HEK293T (cell line): Measurements from ENCODE around the gene PIGL.

Experiments used
- BHLHE40 ChIP-seq: fragments of 450-650 bp; IDR thresholded peaks from 2 replicates; pipeline ENCODE4 v1.6.1; 2016; ENCODE audit warnings: mild to moderate bottlenecking, moderate library complexity, borderline replicate concordance
- ELF4 ChIP-seq: fragments of 450-650 bp; IDR thresholded peaks from 2 replicates; pipeline ENCODE4 v1.6.1; 2017; ENCODE audit warnings: antibody characterized with exemption
- FOXA1 ChIP-seq: fragments of 450-650 bp; IDR thresholded peaks from 2 replicates; pipeline ENCODE4 v1.6.1; 2016; ENCODE audit warnings: mild to moderate bottlenecking
- FOXK2 ChIP-seq: fragments of 450-650 bp; IDR thresholded peaks from 2 replicates; pipeline ENCODE4 v1.6.1; 2016; ENCODE audit warnings: mild to moderate bottlenecking
- FOXM1 ChIP-seq: fragments of 450-650 bp; IDR thresholded peaks from 2 replicates; pipeline ENCODE4 v1.6.1; 2017; ENCODE audit warnings: mild to moderate bottlenecking, borderline replicate concordance
- L3MBTL2 ChIP-seq: fragments of 450-650 bp; conservative IDR thresholded peaks from 2 replicates; pipeline ENCODE4 v1.6.1; 2016; ENCODE audit warnings: mild to moderate bottlenecking
- NFRKB ChIP-seq: fragments of 450-650 bp; IDR thresholded peaks from 2 replicates; pipeline ENCODE4 v1.6.1; 2016; ENCODE audit warnings: mild to moderate bottlenecking, moderate library complexity
- SP1 ChIP-seq: fragments of 450-650 bp; IDR thresholded peaks from 2 replicates; pipeline ENCODE4 v1.6.1; 2017
- SUZ12 ChIP-seq: fragments of 450-650 bp; IDR thresholded peaks from 2 replicates; pipeline ENCODE4 v1.6.1; 2016; ENCODE audit warnings: mild to moderate bottlenecking
- TARDBP ChIP-seq: fragments of 450-650 bp; IDR thresholded peaks from 2 replicates; pipeline ENCODE4 v1.6.1; 2016
- ZNF384 ChIP-seq: fragments of 450-650 bp; IDR thresholded peaks from 2 replicates; pipeline ENCODE4 v1.6.1; 2016
- TF ChIP-seq, protein P1 (sequence below): fragments of 450-650 bp; IDR thresholded peaks from 2 replicates; pipeline ENCODE4 v1.6.1; 2016

DNA sequence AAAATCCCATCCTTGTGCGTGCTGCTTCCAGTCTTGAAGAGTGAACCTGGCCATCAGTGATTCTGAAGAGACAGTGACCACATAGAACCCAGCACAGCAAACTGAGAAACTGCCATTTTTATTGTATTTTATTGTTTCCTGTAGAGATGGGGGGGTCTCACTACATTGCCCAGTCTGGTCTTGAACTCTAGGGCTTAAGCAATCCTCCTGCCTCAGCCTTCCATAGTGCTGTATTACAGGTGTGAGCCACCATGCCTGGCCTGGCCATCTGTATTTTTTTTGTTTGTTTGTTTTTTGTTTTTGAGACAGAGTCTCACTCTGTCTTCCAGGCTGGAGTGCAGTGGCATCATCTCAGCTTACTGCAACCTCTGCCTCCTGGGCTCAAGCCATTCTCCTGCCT lies 122.4 kb downstream of the PIGL start:
- no peak for TF ChIP-seq FOXA1
- TF ChIP-seq ELF4, result no peak
- no peak for TF ChIP-seq TARDBP
- no peak for TF ChIP-seq BHLHE40
- TF ChIP-seq SP1, result no peak
- no peak for TF ChIP-seq FOXK2
- TF ChIP-seq FOXM1, result no peak
- no peak for TF ChIP-seq SUZ12
- TF ChIP-seq, protein P1, sequence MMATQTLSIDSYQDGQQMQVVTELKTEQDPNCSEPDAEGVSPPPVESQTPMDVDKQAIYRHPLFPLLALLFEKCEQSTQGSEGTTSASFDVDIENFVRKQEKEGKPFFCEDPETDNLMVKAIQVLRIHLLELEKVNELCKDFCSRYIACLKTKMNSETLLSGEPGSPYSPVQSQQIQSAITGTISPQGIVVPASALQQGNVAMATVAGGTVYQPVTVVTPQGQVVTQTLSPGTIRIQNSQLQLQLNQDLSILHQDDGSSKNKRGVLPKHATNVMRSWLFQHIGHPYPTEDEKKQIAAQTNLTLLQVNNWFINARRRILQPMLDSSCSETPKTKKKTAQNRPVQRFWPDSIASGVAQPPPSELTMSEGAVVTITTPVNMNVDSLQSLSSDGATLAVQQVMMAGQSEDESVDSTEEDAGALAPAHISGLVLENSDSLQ, result no peak
- no peak for TF ChIP-seq NFRKB
- no peak for TF ChIP-seq ZNF384
- no peak for TF ChIP-seq L3MBTL2
